Uterus (tissue), 2 donors: ENCODE data around the gene DNAH11.

Experiments used
- POLR2A ChIP-seq, 2 donors: fragments of 450-650 bp; IDR thresholded peaks; one replicate each; pipeline ENCODE4 v1.6.1; 2016; ENCODE audit warnings: antibody characterized with exemption in 2 of 2, mild to moderate bottlenecking in 1 of 2, moderate library complexity in 1 of 2
- TF ChIP-seq, protein P1 (sequence below), 4 experiments: fragments of 200-600 bp in 2 of 4; fragments of 450-650 bp in 2 of 4; sonication (generic) in 2 of 4; IDR thresholded peaks; one replicate each; pipeline ENCODE4 v1.5.1; 2016 to 2019; ENCODE audit warnings: antibody characterized with exemption in 4 of 4, mild to moderate bottlenecking in 2 of 4, moderate library complexity in 1 of 4

DNA sequence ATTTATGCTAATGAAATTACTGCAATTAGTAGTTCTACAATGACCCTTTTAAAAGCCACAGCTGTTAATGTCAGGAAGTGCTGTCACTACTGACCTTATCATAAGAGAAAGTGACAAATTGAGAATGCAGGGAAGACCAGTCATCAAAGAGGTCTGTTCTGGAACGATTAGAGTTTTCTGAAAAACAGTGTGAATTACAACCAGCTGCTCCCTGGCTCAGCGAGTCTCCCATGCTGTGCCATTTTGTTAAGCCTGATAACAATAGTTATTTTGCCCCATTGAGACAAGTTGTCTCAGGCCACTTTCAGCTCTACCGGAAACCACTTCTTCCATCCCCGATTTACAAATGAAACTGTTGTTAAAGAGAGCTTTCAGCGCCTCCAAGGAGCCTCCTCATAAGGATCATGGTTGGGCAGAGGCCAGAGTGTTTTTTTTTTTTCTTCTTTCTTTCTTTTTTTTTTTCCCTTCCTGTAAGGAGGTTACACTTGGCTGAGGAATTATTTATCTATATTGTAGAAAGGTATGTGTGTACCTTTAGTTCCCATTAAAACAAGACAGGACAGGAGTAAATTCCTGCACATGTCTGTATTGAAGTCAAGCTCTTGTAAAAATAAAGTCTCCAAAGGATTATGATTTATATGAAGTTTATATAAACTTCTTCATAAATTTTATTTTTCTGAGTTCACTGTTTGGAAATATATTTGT, 229.2 kb downstream of the DNAH11 start:
- TF ChIP-seq POLR2A (IDR thresholded peaks at IDR 0.05), result no peak
- TF ChIP-seq, protein P1, sequence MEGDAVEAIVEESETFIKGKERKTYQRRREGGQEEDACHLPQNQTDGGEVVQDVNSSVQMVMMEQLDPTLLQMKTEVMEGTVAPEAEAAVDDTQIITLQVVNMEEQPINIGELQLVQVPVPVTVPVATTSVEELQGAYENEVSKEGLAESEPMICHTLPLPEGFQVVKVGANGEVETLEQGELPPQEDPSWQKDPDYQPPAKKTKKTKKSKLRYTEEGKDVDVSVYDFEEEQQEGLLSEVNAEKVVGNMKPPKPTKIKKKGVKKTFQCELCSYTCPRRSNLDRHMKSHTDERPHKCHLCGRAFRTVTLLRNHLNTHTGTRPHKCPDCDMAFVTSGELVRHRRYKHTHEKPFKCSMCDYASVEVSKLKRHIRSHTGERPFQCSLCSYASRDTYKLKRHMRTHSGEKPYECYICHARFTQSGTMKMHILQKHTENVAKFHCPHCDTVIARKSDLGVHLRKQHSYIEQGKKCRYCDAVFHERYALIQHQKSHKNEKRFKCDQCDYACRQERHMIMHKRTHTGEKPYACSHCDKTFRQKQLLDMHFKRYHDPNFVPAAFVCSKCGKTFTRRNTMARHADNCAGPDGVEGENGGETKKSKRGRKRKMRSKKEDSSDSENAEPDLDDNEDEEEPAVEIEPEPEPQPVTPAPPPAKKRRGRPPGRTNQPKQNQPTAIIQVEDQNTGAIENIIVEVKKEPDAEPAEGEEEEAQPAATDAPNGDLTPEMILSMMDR (IDR thresholded peaks at IDR 0.05), result no peak
